GM12878 (cell line): Measurements from ENCODE around the gene EPB41. TPM values are rescaled to one million over a fixed set of nuclear protein-coding genes. Genes with fewer than 3 reads are reported as not detected.

Experiments used
- ASH2L ChIP-seq: fragments of 300-600, 200-600 bp; sonication (generic); IDR thresholded peaks from 2 replicates; pipeline ENCODE4 v1.6.1; 2017; ENCODE audit warnings: low read depth, mild to moderate bottlenecking, borderline replicate concordance
- BCL11A ChIP-seq: IDR thresholded peaks from 2 replicates; pipeline ENCODE4 v1.6.1; 2011; ENCODE audit warnings: low read depth, low read length
- BCLAF1 ChIP-seq: fragments of 450-650 bp; IDR thresholded peaks from 2 replicates; pipeline ENCODE4 v1.6.1; 2017; ENCODE audit warnings: antibody characterized with exemption, mild to moderate bottlenecking, moderate library complexity
- CBFB ChIP-seq: IDR thresholded peaks from 2 replicates; pipeline ENCODE4 v1.6.1; 2016; ENCODE audit warnings: antibody characterized with exemption, low read depth
- CBX3 ChIP-seq: fragments of 200-600 bp; sonication (generic); IDR thresholded peaks from 2 replicates; pipeline ENCODE4 v1.6.1; 2016; ENCODE audit warnings: low read depth, borderline replicate concordance
- EGR1 ChIP-seq, 2 experiments: IDR thresholded peaks; 1 replicate in 1 of 2; 2 replicates in 1 of 2; pipeline ENCODE4 v1.6.1; 2011 to 2012; ENCODE audit warnings: low read depth in 2 of 2, low read length in 2 of 2, borderline replicate concordance in 1 of 2, mild to moderate bottlenecking in 1 of 2, moderate library complexity in 1 of 2
- EP300 ChIP-seq, 2 experiments: fragments of 150-350 bp in 1 of 2; IDR thresholded peaks; 2 replicates each; pipeline ENCODE4 v1.6.1; 2011 to 2012; ENCODE audit warnings: low read depth in 2 of 2, low read length in 2 of 2, borderline replicate concordance in 1 of 2, improper control_type of control experiment in 1 of 2, inconsistent platforms in 1 of 2; ENCODE audit not compliant: control insufficient read depth in 1 of 2
- EZH2 ChIP-seq: IDR thresholded peaks from 2 replicates; pipeline ENCODE4 v1.6.1; 2012; ENCODE audit warnings: low read depth, mild to moderate bottlenecking, control low read depth, inconsistent platforms, low read length, borderline replicate concordance; ENCODE audit not compliant: control insufficient read depth
- FOS ChIP-seq: IDR thresholded peaks from 3 replicates; pipeline ENCODE4 v1.6.1; 2011; ENCODE audit warnings: borderline replicate concordance; ENCODE audit not compliant: insufficient read length; ENCODE audit errors: extremely low read depth
- FOXM1 ChIP-seq: IDR thresholded peaks from 2 replicates; pipeline ENCODE4 v1.6.1; 2012; ENCODE audit warnings: low read depth, mild to moderate bottlenecking, inconsistent platforms, low read length, moderate library complexity
- HCFC1 ChIP-seq: fragments of 150-350 bp; IDR thresholded peaks from 2 replicates; pipeline ENCODE4 v1.6.1; 2014; ENCODE audit warnings: low read length
- LARP7 ChIP-seq: fragments of 450-650 bp; IDR thresholded peaks from 2 replicates; pipeline ENCODE4 v1.6.1; 2017; ENCODE audit warnings: mild to moderate bottlenecking
- NR2C1 ChIP-seq: fragments of 450-650 bp; IDR thresholded peaks from 2 replicates; pipeline ENCODE4 v1.6.1; 2017; ENCODE audit warnings: antibody characterized with exemption, mild to moderate bottlenecking, moderate library complexity
- NR2C2 ChIP-seq: IDR thresholded peaks from 2 replicates; pipeline ENCODE4 v1.6.1; 2011; ENCODE audit warnings: borderline replicate concordance, low read depth; ENCODE audit not compliant: control insufficient read depth, insufficient read length
- PAX5 ChIP-seq: IDR thresholded peaks from 2 replicates; pipeline ENCODE4 v1.6.1; 2011; ENCODE audit warnings: low read depth, low read length, borderline replicate concordance
- PAX8 ChIP-seq: fragments of 450-650 bp; IDR thresholded peaks from 2 replicates; pipeline ENCODE4 v1.6.1; 2017; ENCODE audit warnings: mild to moderate bottlenecking, moderate library complexity
- POLR2AphosphoS2 ChIP-seq: IDR thresholded peaks from 2 replicates; pipeline ENCODE4 v1.6.1; 2011; ENCODE audit warnings: low read depth, mild to moderate bottlenecking, low read length, improper control_type of control experiment, moderate library complexity
- POU2F2 ChIP-seq: IDR thresholded peaks from 3 replicates; pipeline ENCODE4 v1.6.1; 2011; ENCODE audit warnings: low read depth, mild to moderate bottlenecking, low read length, borderline replicate concordance
- RAD21 ChIP-seq: IDR thresholded peaks from 2 replicates; pipeline ENCODE4 v1.6.1; 2011; ENCODE audit warnings: mild to moderate bottlenecking, low read depth, low read length, moderate library complexity; ENCODE audit not compliant: insufficient read depth
- TARDBP ChIP-seq: IDR thresholded peaks from 2 replicates; pipeline ENCODE4 v1.6.1; 2016; ENCODE audit warnings: borderline replicate concordance
- USF1 ChIP-seq: IDR thresholded peaks from 2 replicates; pipeline ENCODE4 v1.6.1; 2011; ENCODE audit warnings: borderline replicate concordance, low read depth, mild to moderate bottlenecking, moderate library complexity, mixed read lengths, low read length; ENCODE audit not compliant: insufficient read depth; ENCODE audit errors: extremely low read length
- ZNF274 ChIP-seq: IDR thresholded peaks from one replicate; pipeline ENCODE4 v1.8.0; 2011; ENCODE audit not compliant: insufficient read length, insufficient read depth
- polyA plus RNA-seq, 11 experiments: library from polyadenylated mRNA; depleted of rRNA in 4 of 11; unstranded in 6 of 11; stranded (reverse) in 5 of 11; fragments of >200 nt; fragmentation: Nextera tagmentation in 4 of 11; fragmentation: Illumina TruSeq in 1 of 11; extraction: Ambion mirVana in 4 of 11; extraction: Trizol in 1 of 11; gene quantifications; 1 replicate in 1 of 11; 2 replicates in 10 of 11; pipeline versions ENCODE4 v1.2.1 to v1.2.3, GENCODE V29; 2011 to 2016; ENCODE audit warnings: inconsistent platforms in 2 of 11, missing spikeins in 2 of 11, low read depth in 1 of 11
- total RNA-seq, 4 experiments: library from RNA; depleted of rRNA in 3 of 4; stranded (reverse); fragments of >200 nt in 3 of 4; fragmentation: Illumina TruSeq in 1 of 4; extraction: Trizol in 1 of 4; gene quantifications; 2 replicates each; pipeline versions ENCODE4 v1.2.1 to v1.2.3, GENCODE V29; 2013 to 2021
- TF ChIP-seq, protein P1 (sequence below): IDR thresholded peaks from 2 replicates; pipeline ENCODE4 v1.6.1; 2011; ENCODE audit warnings: low read depth, mild to moderate bottlenecking, low read length, moderate library complexity, borderline replicate concordance; ENCODE audit errors: extremely low read depth
- TF ChIP-seq, protein P2 (sequence below): IDR thresholded peaks from 2 replicates; pipeline ENCODE4 v1.6.1; 2012; ENCODE audit warnings: low read length, inconsistent platforms

The EPB41 gene
- total and polyA plus RNA-seq, 10 of the 15 experiments (the other 5 are each of a cell fraction or from before 2014, with no cell fraction given): 1.1 to 77.6 (median 58.8) TPM

DNA sequence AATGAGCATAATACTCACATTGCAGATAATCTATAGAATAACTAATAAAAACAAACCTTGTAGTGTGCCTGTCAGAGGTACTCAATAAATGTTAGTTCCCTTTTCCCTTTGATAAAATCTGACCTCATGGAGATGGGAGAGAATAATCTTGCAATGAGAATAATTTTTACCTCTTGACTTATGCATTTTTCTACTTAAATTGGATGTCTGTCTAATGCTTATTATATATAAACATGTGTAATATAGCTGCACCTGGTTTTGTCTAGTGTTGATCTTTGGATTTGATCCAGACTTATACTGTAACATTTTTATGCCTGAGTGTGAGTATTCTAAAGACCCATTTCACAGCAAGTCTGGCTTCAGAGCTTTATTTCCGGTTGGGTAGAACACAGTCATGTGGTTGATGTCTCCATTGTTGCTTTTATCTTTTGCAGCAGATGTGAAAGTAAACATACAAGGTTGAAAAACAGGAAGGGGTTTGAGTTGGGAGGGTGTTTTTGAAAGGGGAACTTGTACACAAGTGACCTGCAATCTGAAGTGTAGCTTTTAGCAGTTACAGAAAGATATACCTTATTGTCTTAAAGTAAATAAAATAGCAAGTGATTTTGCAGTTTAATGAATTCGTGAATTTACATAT lies 12.4 kb downstream of the EPB41 start (continued):
- TF ChIP-seq POLR2AphosphoS2: no peak
- no peak for TF ChIP-seq FOS
- TF ChIP-seq CBFB: no peak
- TF ChIP-seq EZH2: no peak
- no peak for TF ChIP-seq USF1
- no peak for TF ChIP-seq HCFC1
- no peak for TF ChIP-seq RAD21
- no peak for TF ChIP-seq LARP7
- no peak for TF ChIP-seq EGR1 (IDR thresholded peaks at IDR 0.05; ENCODE audit: borderline replicate concordance in 1 of 2, low read depth in 2 of 2, low read length in 2 of 2)
- TF ChIP-seq FOXM1: peak; percentile 50; the same call in 1 of the 2 replicates
- no peak for TF ChIP-seq POU2F2
- TF ChIP-seq, protein P1, sequence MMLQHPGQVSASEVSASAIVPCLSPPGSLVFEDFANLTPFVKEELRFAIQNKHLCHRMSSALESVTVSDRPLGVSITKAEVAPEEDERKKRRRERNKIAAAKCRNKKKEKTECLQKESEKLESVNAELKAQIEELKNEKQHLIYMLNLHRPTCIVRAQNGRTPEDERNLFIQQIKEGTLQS: no peak
- TF ChIP-seq ZNF274: no peak
- TF ChIP-seq TARDBP: no peak
- no peak for TF ChIP-seq ASH2L
- TF ChIP-seq NR2C1: no peak
- TF ChIP-seq, protein P2, sequence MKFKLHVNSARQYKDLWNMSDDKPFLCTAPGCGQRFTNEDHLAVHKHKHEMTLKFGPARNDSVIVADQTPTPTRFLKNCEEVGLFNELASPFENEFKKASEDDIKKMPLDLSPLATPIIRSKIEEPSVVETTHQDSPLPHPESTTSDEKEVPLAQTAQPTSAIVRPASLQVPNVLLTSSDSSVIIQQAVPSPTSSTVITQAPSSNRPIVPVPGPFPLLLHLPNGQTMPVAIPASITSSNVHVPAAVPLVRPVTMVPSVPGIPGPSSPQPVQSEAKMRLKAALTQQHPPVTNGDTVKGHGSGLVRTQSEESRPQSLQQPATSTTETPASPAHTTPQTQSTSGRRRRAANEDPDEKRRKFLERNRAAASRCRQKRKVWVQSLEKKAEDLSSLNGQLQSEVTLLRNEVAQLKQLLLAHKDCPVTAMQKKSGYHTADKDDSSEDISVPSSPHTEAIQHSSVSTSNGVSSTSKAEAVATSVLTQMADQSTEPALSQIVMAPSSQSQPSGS: peak; percentile 61; the same call in 1 of the 2 replicates
- TF ChIP-seq BCLAF1: no peak
- no peak for TF ChIP-seq PAX5
- no peak for TF ChIP-seq BCL11A
- 0 out of 2 replicates have a peak, but pooled peaks have one; percentile 14 for TF ChIP-seq PAX8
- no peak for TF ChIP-seq CBX3
- no peak for TF ChIP-seq NR2C2
- TF ChIP-seq EP300 (IDR thresholded peaks at IDR 0.05; ENCODE audit: borderline replicate concordance in 1 of 2, control insufficient read depth in 1 of 2, low read depth in 2 of 2, low read length in 2 of 2): peak in 1 of 2 experiments; percentile 57; a peak in 1 of 4 replicates
